Stromal cell of bone marrow (primary cell): ENCODE results near the gene PRRG1.
"Not testable (repeated sequence)": the region's sequence is repeated elsewhere in the genome, so short reads cannot be mapped to it uniquely, and the experiment has no call there.

Source experiments
- DNase-seq: peaks from one replicate; pipeline ENCODE4 v3.0.0-alpha.2; 2012; ENCODE audit warnings: low read depth

The PRRG1 gene

GRCh38 chrX:37378830-37379229 is 29.7 kb downstream of the PRRG1 start:
- no peak for DNase-seq

- no peak for DNase-seq
These were observed 31.1 kb downstream of the PRRG1 start for GRCh38 chrX:37380256-37380655.

GRCh38 chrX:37380924-37381323 is 31.8 kb downstream of the PRRG1 start:
- DNase-seq = peak; percentile 18

- DNase-seq = no peak
These were observed 34.1 kb downstream of the PRRG1 start for GRCh38 chrX:37383313-37383712.

- DNase-seq = no peak
These were observed 39.2 kb downstream of the PRRG1 start for GRCh38 chrX:37388413-37388812.

GRCh38 chrX:37405956-37406355 is 56.8 kb downstream of the PRRG1 start:
- no peak for DNase-seq

- no peak for DNase-seq
These were observed 58.6 kb downstream of the PRRG1 start for GRCh38 chrX:37407736-37408135.

- no peak for DNase-seq
These were observed 60.1 kb downstream of the PRRG1 start for GRCh38 chrX:37409278-37409677.

GRCh38 chrX:37420185-37420584 is 71.0 kb downstream of the PRRG1 start:
- DNase-seq = no peak

GRCh38 chrX:37420756-37421155 is 71.6 kb downstream of the PRRG1 start:
- no peak for DNase-seq

GRCh38 chrX:37424000-37424429 is 74.9 kb downstream of the PRRG1 start:
- no peak for DNase-seq

- no peak for DNase-seq
These were observed 76.2 kb downstream of the PRRG1 start for GRCh38 chrX:37425370-37425769.

- not testable (repeated sequence) for DNase-seq
These were observed 79.8 kb downstream of the PRRG1 start for GRCh38 chrX:37428962-37429361.

- DNase-seq = no peak
These were observed 85.2 kb downstream of the PRRG1 start for GRCh38 chrX:37434362-37434761.

- DNase-seq = no peak
These were observed 88.0 kb downstream of the PRRG1 start for GRCh38 chrX:37437160-37437559.

- DNase-seq = no peak
These were observed 92.2 kb downstream of the PRRG1 start for GRCh38 chrX:37441377-37441776.

- no peak for DNase-seq
These were observed 96.0 kb downstream of the PRRG1 start for GRCh38 chrX:37445182-37445581.

GRCh38 chrX:37453821-37454220 is 104.7 kb downstream of the PRRG1 start:
- no peak for DNase-seq

- DNase-seq = no peak
These were observed 105.5 kb downstream of the PRRG1 start for GRCh38 chrX:37454537-37455285.

GRCh38 chrX:37455381-37455780 is 106.2 kb downstream of the PRRG1 start:
- no peak for DNase-seq

GRCh38 chrX:37460285-37460684 is 111.1 kb downstream of the PRRG1 start:
- not testable (repeated sequence) for DNase-seq

- DNase-seq = no peak
These were observed 113.2 kb downstream of the PRRG1 start for GRCh38 chrX:37462346-37462745.

- DNase-seq = no peak
These were observed 119.1 kb downstream of the PRRG1 start for GRCh38 chrX:37468124-37468739.

GRCh38 chrX:37470711-37471110 is 121.5 kb downstream of the PRRG1 start:
- no peak for DNase-seq
